ENCODE results near the gene ZNF584.

Gene ZNF584

DNA sequence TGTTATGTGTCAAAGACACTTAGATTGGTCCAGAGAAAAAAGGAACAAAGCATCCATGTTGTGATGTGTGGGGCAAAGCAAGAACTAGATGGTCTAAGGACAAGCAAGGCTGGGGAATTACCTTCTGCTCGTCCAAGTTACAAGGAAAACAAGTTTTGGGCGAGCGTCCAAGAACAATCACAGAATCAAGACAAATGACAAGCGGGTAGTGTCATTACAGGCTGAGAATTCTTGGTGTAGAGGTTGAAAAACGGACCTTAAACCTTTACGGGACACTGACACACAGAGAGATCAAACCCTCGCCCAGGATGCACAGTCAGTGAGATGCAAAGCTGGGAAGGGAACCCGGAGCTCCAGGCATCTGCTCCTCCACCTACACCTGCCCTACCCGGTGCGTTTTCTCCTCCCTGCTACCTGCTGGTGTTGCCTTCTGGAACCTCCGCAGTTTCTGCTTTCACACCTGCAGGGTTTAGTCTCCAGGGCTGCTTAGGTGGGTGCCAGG is 42.5 kb downstream of the ZNF584 start (continued):
- TF ChIP-seq ZBTB17 (tag by site-specific recombination; IDR thresholded peaks at IDR 0.05) = peak; percentile 64; the same call in 1 of the 2 replicates

DNA sequence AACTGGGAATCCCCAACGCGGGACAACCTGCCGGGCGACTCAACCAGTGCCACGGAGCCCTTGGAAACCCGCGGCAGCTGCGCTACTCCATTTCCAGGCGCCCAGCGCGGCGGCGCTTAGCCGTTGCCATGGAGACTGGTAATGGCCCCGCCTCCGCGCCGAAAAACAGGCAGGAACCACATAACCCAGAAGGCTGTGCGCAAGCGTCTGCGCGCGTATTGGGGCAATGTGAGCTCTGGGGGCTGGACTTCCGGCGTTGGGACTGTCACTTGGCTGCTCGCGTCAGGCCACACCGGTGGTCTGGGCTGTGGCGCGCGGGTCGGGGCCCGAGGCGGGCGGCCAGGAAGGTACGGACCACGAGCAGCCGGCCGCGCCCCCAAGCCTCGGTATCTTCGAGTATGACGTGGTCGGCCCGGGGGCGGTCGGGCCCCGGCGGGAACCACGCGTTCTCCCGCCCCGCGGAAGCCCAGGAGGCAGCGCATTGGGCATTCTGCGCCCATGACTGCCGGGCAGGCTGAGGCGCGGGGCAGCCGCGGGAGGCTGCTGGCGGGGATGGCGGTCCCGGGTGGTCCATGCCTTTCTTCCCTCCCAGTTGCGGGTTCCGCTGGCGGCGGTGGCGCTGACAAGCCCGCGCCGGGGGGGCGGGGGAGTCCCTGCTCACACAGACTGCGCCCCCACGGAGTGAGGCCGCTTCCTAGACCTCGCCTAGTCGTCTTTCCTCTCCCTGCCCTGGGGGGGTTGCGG is 43.1 kb downstream of the ZNF584 start, which contains the start of gene ZNF324B:
Gene ZNF324B, plus strand, starts transcription at position 265 of the 744 bp plus-strand sequence. CDS start 2,080 bp downstream, outside the sequence.
- Histone ChIP-seq H3K36me3 (ENCODE audit: control insufficient read depth in 2 of 2, insufficient read depth in 1 of 2, low read length in 2 of 2) (peaks cover 3 to 22% of the 10 kb centered on the region in 2 experiments; a peak in 2 of 3 replicates), H3K9me3 (ENCODE audit: control insufficient read depth, insufficient read depth, low read depth, low read length) (no peaks in the 10 kb centered on the region), H3K4me1 (ENCODE audit: control insufficient read depth, insufficient read depth, low read length) (peaks cover 7% of the 10 kb centered on the region; the same call in 1 of the 2 replicates), H3K4me3 (ENCODE audit: low read depth, low read length) (peak within 1 kb of the TSS; percentile 93), H3K27ac (ENCODE audit: extremely low read depth, low read depth, low read length) (peak within 1 kb of the TSS; percentile 38; the same call in 1 of the 2 replicates)
- ChIA-PET CTCF (interaction anchor here (0.7 to 1.8 kb wide), 2 partner anchors 41 to 67 kb away, joined by 3 to 4 read pairs; partner anchors contain the start of gene ZBTB45), POLR2A (interaction anchor here (0.6 to 2.5 kb wide), 23 partner anchors 9 to 125 kb away, joined by 3 to 23 read pairs (median 4); partner anchors contain the start of genes TRIM28, ZBTB45, ZNF497 and ZNF584)
- TF ChIP-seq KLF1 (tag by site-specific recombination; IDR thresholded peaks at IDR 0.05) = no peak
- TF ChIP-seq ELK4 (IDR thresholded peaks at IDR 0.05; ENCODE audit: borderline replicate concordance, low read depth, low read length) = no peak
- TF ChIP-seq HIC1 (tag by site-specific recombination; IDR thresholded peaks at IDR 0.05) = peak; percentile 51
- peak; percentile 61; the same call in 1 of the 2 replicates for TF ChIP-seq YY2 (tag by site-specific recombination; IDR thresholded peaks at IDR 0.05)
- no peak for TF ChIP-seq ZNF521 (tag by site-specific recombination; IDR thresholded peaks at IDR 0.05)
- TF ChIP-seq KLF16 (tag by site-specific recombination; IDR thresholded peaks at IDR 0.05) = peak; percentile 74; the same call in 1 of the 2 replicates
- peak; percentile 57; the same call in 1 of the 2 replicates for TF ChIP-seq ZNF692 (tag by site-specific recombination; IDR thresholded peaks at IDR 0.05)
- peak; percentile 53 for TF ChIP-seq SCRT2 (tag by site-specific recombination; IDR thresholded peaks at IDR 0.05)
- no peak for TF ChIP-seq ZNF184 (tag by site-specific recombination; IDR thresholded peaks at IDR 0.05)
- TF ChIP-seq FEZF1 (tag by site-specific recombination; IDR thresholded peaks at IDR 0.05) = peak; percentile 78
- peak; percentile 59 for TF ChIP-seq KLF10 (tag by site-specific recombination; IDR thresholded peaks at IDR 0.05)
- no peak for TF ChIP-seq ZNF416 (tag by site-specific recombination; IDR thresholded peaks at IDR 0.05)
- TF ChIP-seq GLIS2 (tag by site-specific recombination; IDR thresholded peaks at IDR 0.05) = peak; percentile 96
- TF ChIP-seq ZIC2 (tag by site-specific recombination; IDR thresholded peaks at IDR 0.05) = peak; percentile 52
- no peak; the same call in 1 of the 2 replicates for TF ChIP-seq ZNF2 (tag by site-specific recombination; IDR thresholded peaks at IDR 0.05)
- peak; percentile 52; the same call in 1 of the 2 replicates for TF ChIP-seq ZSCAN30 (tag by site-specific recombination; IDR thresholded peaks at IDR 0.05)
- peak; percentile 27; the same call in 1 of the 2 replicates for TF ChIP-seq EGR2 (tag by site-specific recombination; IDR thresholded peaks at IDR 0.05; ENCODE audit: low read depth)
- TF ChIP-seq ZBTB44 (tag by site-specific recombination; IDR thresholded peaks at IDR 0.05) = no peak
- no peak for TF ChIP-seq ZNF785 (tag by site-specific recombination; IDR thresholded peaks at IDR 0.05)
- TF ChIP-seq YY1 (tag by site-specific recombination; IDR thresholded peaks at IDR 0.05) = peak; percentile 21; the same call in 1 of the 2 replicates
- TF ChIP-seq ZNF529 (tag by site-specific recombination; IDR thresholded peaks at IDR 0.05; ENCODE audit: insufficient replicate concordance) = no peak
- peak; percentile 71 for TF ChIP-seq ZFHX2 (tag by site-specific recombination; conservative IDR thresholded peaks at IDR 0.05)
- TF ChIP-seq TRIM28 (IDR thresholded peaks at IDR 0.05; ENCODE audit: borderline replicate concordance, low read length) = no peak
- no peak for TF ChIP-seq ZNF112 (tag by site-specific recombination; IDR thresholded peaks at IDR 0.05)
- peak; percentile 70 for TF ChIP-seq ZXDB (tag by site-specific recombination; IDR thresholded peaks at IDR 0.05)
- peak; percentile 29; the same call in 1 of the 2 replicates for TF ChIP-seq ZNF501 (tag by site-specific recombination; IDR thresholded peaks at IDR 0.05)
- peak; percentile 89 for TF ChIP-seq BCL11B (tag by site-specific recombination; IDR thresholded peaks at IDR 0.05; ENCODE audit: low read depth)
